Measurements from ENCODE around the gene USP6NL. TPM values are rescaled to one million over a fixed set of nuclear protein-coding genes. Genes with fewer than 3 reads are reported as not detected.

The USP6NL gene
- total RNA-seq, 4 donors from 2014 or later = 13.2 to 24.6 (median 19.4) TPM

DNA sequence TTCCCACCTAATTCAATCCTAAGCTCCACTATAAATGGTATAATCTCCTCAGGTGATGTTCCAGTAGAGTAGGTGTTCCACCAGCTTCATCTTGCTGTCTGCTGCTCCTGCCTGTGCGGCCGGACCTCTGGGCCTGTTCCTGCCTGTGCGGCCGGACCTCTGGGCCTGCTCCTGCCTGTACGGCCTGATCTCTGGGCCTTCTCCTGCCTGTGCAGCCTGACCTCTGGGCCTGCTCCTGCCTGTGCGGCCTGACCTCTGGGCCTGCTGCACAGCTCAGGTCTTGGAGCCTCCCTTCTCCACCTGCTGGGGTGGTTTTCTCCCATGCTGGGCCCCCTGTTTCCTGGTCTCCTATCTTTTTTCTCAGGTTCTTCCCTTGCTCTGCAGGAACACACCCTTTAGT is 117.8 kb downstream of the USP6NL start:
- TF ChIP-seq, protein P1, sequence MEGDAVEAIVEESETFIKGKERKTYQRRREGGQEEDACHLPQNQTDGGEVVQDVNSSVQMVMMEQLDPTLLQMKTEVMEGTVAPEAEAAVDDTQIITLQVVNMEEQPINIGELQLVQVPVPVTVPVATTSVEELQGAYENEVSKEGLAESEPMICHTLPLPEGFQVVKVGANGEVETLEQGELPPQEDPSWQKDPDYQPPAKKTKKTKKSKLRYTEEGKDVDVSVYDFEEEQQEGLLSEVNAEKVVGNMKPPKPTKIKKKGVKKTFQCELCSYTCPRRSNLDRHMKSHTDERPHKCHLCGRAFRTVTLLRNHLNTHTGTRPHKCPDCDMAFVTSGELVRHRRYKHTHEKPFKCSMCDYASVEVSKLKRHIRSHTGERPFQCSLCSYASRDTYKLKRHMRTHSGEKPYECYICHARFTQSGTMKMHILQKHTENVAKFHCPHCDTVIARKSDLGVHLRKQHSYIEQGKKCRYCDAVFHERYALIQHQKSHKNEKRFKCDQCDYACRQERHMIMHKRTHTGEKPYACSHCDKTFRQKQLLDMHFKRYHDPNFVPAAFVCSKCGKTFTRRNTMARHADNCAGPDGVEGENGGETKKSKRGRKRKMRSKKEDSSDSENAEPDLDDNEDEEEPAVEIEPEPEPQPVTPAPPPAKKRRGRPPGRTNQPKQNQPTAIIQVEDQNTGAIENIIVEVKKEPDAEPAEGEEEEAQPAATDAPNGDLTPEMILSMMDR (IDR thresholded peaks at IDR 0.05; ENCODE audit: low read depth) = no peak

GRCh38 chr10:11491087-11491486 is 120.4 kb downstream of the USP6NL start:
- TF ChIP-seq, protein P1 (IDR thresholded peaks at IDR 0.05; ENCODE audit: low read depth) = no peak

DNA sequence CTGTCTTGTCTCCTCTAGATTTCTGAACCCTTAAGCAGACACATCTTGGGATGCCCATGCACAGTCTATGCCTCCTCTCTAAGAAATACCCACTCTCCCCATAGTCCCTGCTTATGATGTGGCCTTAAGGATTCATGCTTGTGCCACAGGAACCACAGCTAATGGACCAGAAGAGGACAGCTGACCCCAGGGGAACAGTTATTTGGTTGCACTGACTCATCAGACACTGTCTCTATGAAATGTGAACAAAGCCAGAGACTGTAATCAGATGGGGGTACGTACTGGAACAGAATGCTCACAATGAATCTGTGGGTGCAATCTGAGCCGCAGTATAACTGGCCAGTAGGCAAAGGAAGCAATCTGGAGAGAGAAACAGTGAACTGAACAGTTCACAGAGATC is 121.9 kb downstream of the USP6NL start:
- TF ChIP-seq, protein P1 (IDR thresholded peaks at IDR 0.05; ENCODE audit: low read depth) = no peak

- TF ChIP-seq, protein P1 (IDR thresholded peaks at IDR 0.05; ENCODE audit: low read depth) = no peak
Measured at GRCh38 chr10:11488126-11488525, 123.3 kb downstream of the USP6NL start.

GRCh38 chr10:11483201-11484148 is 128.0 kb downstream of the USP6NL start:
- TF ChIP-seq, protein P1 (IDR thresholded peaks at IDR 0.05; ENCODE audit: low read depth) = no peak

GRCh38 chr10:11482306-11482705 is 129.1 kb downstream of the USP6NL start:
- TF ChIP-seq, protein P1 (IDR thresholded peaks at IDR 0.05; ENCODE audit: low read depth) = no peak

DNA sequence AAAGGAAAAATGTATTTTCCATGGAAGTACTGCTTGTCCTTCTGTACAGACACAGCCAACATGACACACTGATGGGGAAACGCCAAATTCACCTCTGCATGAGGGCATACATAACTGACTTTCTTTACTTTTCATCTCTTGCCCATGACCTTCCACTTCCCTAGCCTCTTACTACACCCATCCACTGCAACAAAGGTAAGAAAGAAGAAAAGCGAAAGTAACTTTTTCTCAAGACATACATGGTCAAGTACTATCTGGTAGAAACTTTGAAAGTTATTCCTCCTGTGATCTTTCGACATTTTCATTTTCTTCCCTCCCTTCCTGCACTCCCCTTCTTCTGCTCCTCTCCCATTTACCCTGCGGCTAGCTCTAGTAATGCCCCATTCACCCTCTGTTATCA is 130.8 kb downstream of the USP6NL start:
- TF ChIP-seq, protein P1 (IDR thresholded peaks at IDR 0.05; ENCODE audit: low read depth) = no peak
